ENCODE results near the gene MARCO. TPM values are rescaled to one million over a fixed set of nuclear protein-coding genes. Genes with fewer than 3 reads are reported as not detected.

The MARCO gene
- total and polyA plus RNA-seq, 2 donors (not counting 1 experiment from before 2014, with no cell fraction given) = 0.04 TPM; not detected in 1

DNA sequence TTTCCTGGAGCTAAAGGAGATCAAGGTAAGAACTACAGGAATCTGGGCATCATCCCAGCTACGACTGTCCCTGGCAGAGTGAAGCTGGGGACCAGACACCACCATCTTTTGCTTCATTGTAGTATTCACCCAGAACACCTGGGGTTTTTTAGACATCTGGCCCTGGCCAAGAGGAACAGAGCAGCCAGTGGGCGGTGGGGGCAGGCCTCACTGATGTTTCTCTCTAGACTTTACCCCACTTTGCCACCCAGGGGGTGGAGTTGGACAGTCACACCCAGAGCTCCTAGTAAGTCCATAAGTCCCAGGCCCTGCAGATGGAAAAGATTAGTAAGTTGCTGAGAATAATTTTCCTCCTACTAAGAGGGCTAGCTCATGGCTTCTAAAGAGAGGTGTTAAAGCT, 39.6 kb downstream of the MARCO start:
- Histone ChIP-seq H3K4me3 (ENCODE audit: control extremely low read depth in 1 of 5, extremely low read depth in 1 of 5, insufficient read depth in 1 of 5, low read depth in 2 of 5, low read length in 4 of 5) (no peak overlapping the region), H3K4me2 (replicated peaks; ENCODE audit: low read depth, low read length, poor library complexity, severe bottlenecking) (no peak overlapping the region), H3K9ac (ENCODE audit: low read length) (no peak overlapping the region), H3K79me2 (ENCODE audit: control insufficient read depth, insufficient read depth, low read length) (no peaks in the 10 kb centered on the region), H2AFZ (ENCODE audit: insufficient read depth, low read depth, low read length, poor library complexity, severe bottlenecking) (no peak overlapping the region), H3K9me3 (ENCODE audit: control extremely low read depth in 1 of 3, control insufficient read depth in 2 of 3, insufficient read depth in 1 of 3, low read length in 2 of 3) (peaks cover 0 to 19% (median 2%) of the 10 kb centered on the region in 3 donors), H4K20me1 (ENCODE audit: control insufficient read depth, insufficient read depth, low read length, poor library complexity, severe bottlenecking) (no peaks in the 10 kb centered on the region), H3K27me3 (replicated peaks in 1 of 4; ENCODE audit: control extremely low read depth in 1 of 4, control insufficient read depth in 3 of 4, insufficient read depth in 4 of 4, low read length in 3 of 4) (no peaks in the 10 kb centered on the region), H3K36me3 (replicated peaks in 1 of 2; ENCODE audit: control extremely low read depth in 1 of 2, control insufficient read depth in 1 of 2, extremely low read depth in 1 of 2, insufficient read depth in 2 of 2, low read length in 1 of 2) (no peaks in the 10 kb centered on the region), H3K4me1 (ENCODE audit: control insufficient read depth in 2 of 2, insufficient read depth in 2 of 2, low read length in 2 of 2) (no peaks in the 10 kb centered on the region), H3K27ac (ENCODE audit: low read length in 2 of 2) (no peak overlapping the region)
- ChIA-PET POLR2A (no interaction called here), CTCF (no interaction called here)
- Mint-ChIP-seq H3K27me3 (peaks cover 9% of the 10 kb centered on the region), H3K4me1 (no peaks in the 10 kb centered on the region), H3K4me3 (no peak overlapping the region), H3K9me3 (ENCODE audit: insufficient read depth) (no peaks in the 10 kb centered on the region), H3K27ac (no peak overlapping the region)
- DNase-seq = no peak
- WGBS (ENCODE audit: insufficient coverage) = 100% methylated on average over 1 of the region's 2 CpGs
- ATAC-seq (ENCODE audit: low read depth) = no peak
- TF ChIP-seq, protein P1, sequence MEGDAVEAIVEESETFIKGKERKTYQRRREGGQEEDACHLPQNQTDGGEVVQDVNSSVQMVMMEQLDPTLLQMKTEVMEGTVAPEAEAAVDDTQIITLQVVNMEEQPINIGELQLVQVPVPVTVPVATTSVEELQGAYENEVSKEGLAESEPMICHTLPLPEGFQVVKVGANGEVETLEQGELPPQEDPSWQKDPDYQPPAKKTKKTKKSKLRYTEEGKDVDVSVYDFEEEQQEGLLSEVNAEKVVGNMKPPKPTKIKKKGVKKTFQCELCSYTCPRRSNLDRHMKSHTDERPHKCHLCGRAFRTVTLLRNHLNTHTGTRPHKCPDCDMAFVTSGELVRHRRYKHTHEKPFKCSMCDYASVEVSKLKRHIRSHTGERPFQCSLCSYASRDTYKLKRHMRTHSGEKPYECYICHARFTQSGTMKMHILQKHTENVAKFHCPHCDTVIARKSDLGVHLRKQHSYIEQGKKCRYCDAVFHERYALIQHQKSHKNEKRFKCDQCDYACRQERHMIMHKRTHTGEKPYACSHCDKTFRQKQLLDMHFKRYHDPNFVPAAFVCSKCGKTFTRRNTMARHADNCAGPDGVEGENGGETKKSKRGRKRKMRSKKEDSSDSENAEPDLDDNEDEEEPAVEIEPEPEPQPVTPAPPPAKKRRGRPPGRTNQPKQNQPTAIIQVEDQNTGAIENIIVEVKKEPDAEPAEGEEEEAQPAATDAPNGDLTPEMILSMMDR (IDR thresholded peaks at IDR 0.05) = no peak
- no peak for TF ChIP-seq EZH2 (IDR thresholded peaks at IDR 0.05; ENCODE audit: borderline replicate concordance, insufficient read depth, low read depth, low read length, poor library complexity, severe bottlenecking)
- intact Hi-C loops (cut with micrococcal nuclease) = no loop called here

DNA sequence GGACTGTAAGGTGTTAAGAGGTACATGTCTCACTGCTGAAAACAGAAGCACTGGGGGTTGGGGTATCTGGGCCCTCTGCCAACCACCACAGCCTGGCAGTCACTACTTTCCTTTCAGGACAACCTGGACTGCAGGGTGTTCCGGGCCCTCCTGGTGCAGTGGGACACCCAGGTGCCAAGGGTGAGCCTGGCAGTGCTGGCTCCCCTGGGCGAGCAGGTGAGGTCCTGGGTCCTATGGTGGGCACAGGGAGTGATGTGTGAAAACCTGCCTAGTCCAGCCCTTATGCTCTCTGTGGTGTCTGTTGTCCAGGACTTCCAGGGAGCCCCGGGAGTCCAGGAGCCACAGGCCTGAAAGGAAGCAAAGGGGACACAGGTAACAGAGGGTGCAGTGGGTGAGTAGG, 40.0 kb downstream of the MARCO start:
- no peaks in the 10 kb centered on the region for H4K20me1 ChIP-seq (ENCODE audit: control insufficient read depth, insufficient read depth, low read length, poor library complexity, severe bottlenecking)
- H3K4me3 Mint-ChIP-seq = no peak overlapping the region
- peaks cover 9% of the 10 kb centered on the region for H3K27me3 Mint-ChIP-seq
- H3K27me3 ChIP-seq (replicated peaks in 1 of 4; ENCODE audit: control extremely low read depth in 1 of 4, control insufficient read depth in 3 of 4, insufficient read depth in 4 of 4, low read length in 3 of 4) = no peaks in the 10 kb centered on the region
- peaks cover 0 to 15% (median under 1%) of the 10 kb centered on the region in 3 donors for H3K9me3 ChIP-seq (ENCODE audit: control extremely low read depth in 1 of 3, control insufficient read depth in 2 of 3, insufficient read depth in 1 of 3, low read length in 2 of 3)
- no peak for ATAC-seq (ENCODE audit: low read depth)
- no peak for DNase-seq
- H3K4me1 Mint-ChIP-seq = no peaks in the 10 kb centered on the region
- H3K4me2 ChIP-seq (replicated peaks; ENCODE audit: low read depth, low read length, poor library complexity, severe bottlenecking) = no peak overlapping the region
- TF ChIP-seq, protein P1 (IDR thresholded peaks at IDR 0.05) = no peak
- TF ChIP-seq EZH2 (IDR thresholded peaks at IDR 0.05; ENCODE audit: borderline replicate concordance, insufficient read depth, low read depth, low read length, poor library complexity, severe bottlenecking) = no peak
- no peaks in the 10 kb centered on the region for H3K79me2 ChIP-seq (ENCODE audit: control insufficient read depth, insufficient read depth, low read length)
- 94% methylated on average over 3 of the region's 3 CpGs for WGBS (ENCODE audit: insufficient coverage)
- H2AFZ ChIP-seq (ENCODE audit: insufficient read depth, low read depth, low read length, poor library complexity, severe bottlenecking) = no peak overlapping the region
- no peaks in the 10 kb centered on the region for H3K9me3 Mint-ChIP-seq (ENCODE audit: insufficient read depth)
- H3K9ac ChIP-seq (ENCODE audit: low read length) = no peak overlapping the region
- CTCF ChIA-PET = no interaction called here
- H3K27ac Mint-ChIP-seq = no peak overlapping the region
- POLR2A ChIA-PET = no interaction called here
- no peak overlapping the region for H3K27ac ChIP-seq (ENCODE audit: low read length in 2 of 2)
- H3K4me1 ChIP-seq (ENCODE audit: control insufficient read depth in 2 of 2, insufficient read depth in 2 of 2, low read length in 2 of 2) = no peaks in the 10 kb centered on the region
- no peak overlapping the region for H3K4me3 ChIP-seq (ENCODE audit: control extremely low read depth in 1 of 5, extremely low read depth in 1 of 5, insufficient read depth in 1 of 5, low read depth in 2 of 5, low read length in 4 of 5)
- intact Hi-C loops (cut with micrococcal nuclease) = no loop called here
- no peaks in the 10 kb centered on the region for H3K36me3 ChIP-seq (replicated peaks in 1 of 2; ENCODE audit: control extremely low read depth in 1 of 2, control insufficient read depth in 1 of 2, extremely low read depth in 1 of 2, insufficient read depth in 2 of 2, low read length in 1 of 2)

All from B cell (primary cell).